ENCODE results near the gene PELI2. TPM values are rescaled to one million over a fixed set of nuclear protein-coding genes. Genes with fewer than 3 reads are reported as not detected.
A peak's percentile ranks its signal among the peaks of the same experiment; 100 is the strongest.

PELI2 gene
- total and polyA plus RNA-seq, 5 experiments from 2014 or later, result 0.91 to 14.1 (median 1.9) TPM

- H3K36me3 Mint-ChIP-seq, result peaks cover 0 to 8% (median 0%) of the 10 kb centered on the region in 3 donors
- H3K4me3 Mint-ChIP-seq, result no peak overlapping the region
- DNase-seq (no peak), ATAC-seq (no peak)
- H3K27ac Mint-ChIP-seq, result peak overlapping the region in 1 of 10 donors; percentile 45
- POLR2A ChIA-PET, result no interaction called here
- H3K9me3 Mint-ChIP-seq, result peaks cover 0 to 2% (median 0%) of the 10 kb centered on the region in 9 donors
- H3K27me3 Mint-ChIP-seq, result no peaks in the 10 kb centered on the region
- peaks cover 0 to 6% (median 0%) of the 10 kb centered on the region in 4 donors for H3K4me1 Mint-ChIP-seq
Observed at GRCh38 chr14:56187736-56188135, 69.5 kb downstream of the PELI2 start.

DNA sequence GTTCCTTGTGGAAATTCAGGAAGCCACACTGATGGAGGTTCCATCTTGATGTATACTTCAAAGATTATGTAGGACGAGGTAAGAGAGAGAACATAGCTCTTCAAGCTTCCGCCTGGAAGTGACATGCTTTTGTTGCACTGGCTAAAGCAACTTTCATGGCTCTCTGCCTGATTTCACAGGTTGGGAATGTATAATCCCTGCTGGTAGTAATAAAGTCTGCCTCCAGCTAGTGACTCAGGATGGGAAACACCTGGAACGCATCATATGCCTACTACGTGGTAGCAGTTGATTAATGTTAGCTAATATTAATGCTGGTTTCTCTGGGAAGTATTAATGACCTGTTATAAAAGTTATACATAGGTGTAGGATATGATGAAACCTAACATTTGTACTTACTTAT lies 71.1 kb downstream of the PELI2 start:
- Mint-ChIP-seq H3K9me3 (peaks cover 0 to 2% (median 0%) of the 10 kb centered on the region in 9 donors), H3K4me1 (peaks cover 6 to 12% (median 9%) of the 10 kb centered on the region in 4 donors), H3K4me3 (no peak overlapping the region), H3K36me3 (peaks cover 0 to 8% (median 0%) of the 10 kb centered on the region in 3 donors), H3K27ac (no peak overlapping the region), H3K27me3 (no peaks in the 10 kb centered on the region)
- POLR2A ChIA-PET, result no interaction called here
- no peak for ATAC-seq
- DNase-seq, result no peak

GRCh38 chr14:56193347-56193746 lies 75.1 kb downstream of the PELI2 start:
- H3K4me1 Mint-ChIP-seq, result peaks cover 20 to 33% (median 27%) of the 10 kb centered on the region in 4 donors
- DNase-seq (no peak), ATAC-seq (no peak)
- no peaks in the 10 kb centered on the region for H3K27me3 Mint-ChIP-seq
- H3K27ac Mint-ChIP-seq, result peak overlapping the region in 5 of 10 donors; percentile 5 to 86 (median 53)
- H3K4me3 Mint-ChIP-seq, result no peak overlapping the region
- H3K9me3 Mint-ChIP-seq, result peaks cover 0 to 2% (median 0%) of the 10 kb centered on the region in 9 donors
- POLR2A ChIA-PET, result no interaction called here
- peaks cover 0 to 5% (median 0%) of the 10 kb centered on the region in 3 donors for H3K36me3 Mint-ChIP-seq

- ATAC-seq (peak; percentile 67 to 88), DNase-seq (peak in 4 of 10 donors; percentile 12 to 50 (median 32))
- Mint-ChIP-seq H3K27ac (peak overlapping the region; percentile 3 to 82 (median 54)), H3K36me3 (peaks cover 0 to 5% (median 0%) of the 10 kb centered on the region in 3 donors), H3K4me1 (peaks cover 20 to 33% (median 27%) of the 10 kb centered on the region in 4 donors), H3K27me3 (no peaks in the 10 kb centered on the region), H3K9me3 (peaks cover 0 to 2% (median 0%) of the 10 kb centered on the region in 9 donors), H3K4me3 (peak overlapping the region in 7 of 10 donors; percentile 2 to 68 (median 52))
- POLR2A ChIA-PET, result interaction anchor here (0.6 kb wide), 1 partner anchor 1982 kb away, joined by 3 read pairs; no protein-coding TSS in a partner anchor
Observed at GRCh38 chr14:56194042-56194441, 75.8 kb downstream of the PELI2 start.

DNA sequence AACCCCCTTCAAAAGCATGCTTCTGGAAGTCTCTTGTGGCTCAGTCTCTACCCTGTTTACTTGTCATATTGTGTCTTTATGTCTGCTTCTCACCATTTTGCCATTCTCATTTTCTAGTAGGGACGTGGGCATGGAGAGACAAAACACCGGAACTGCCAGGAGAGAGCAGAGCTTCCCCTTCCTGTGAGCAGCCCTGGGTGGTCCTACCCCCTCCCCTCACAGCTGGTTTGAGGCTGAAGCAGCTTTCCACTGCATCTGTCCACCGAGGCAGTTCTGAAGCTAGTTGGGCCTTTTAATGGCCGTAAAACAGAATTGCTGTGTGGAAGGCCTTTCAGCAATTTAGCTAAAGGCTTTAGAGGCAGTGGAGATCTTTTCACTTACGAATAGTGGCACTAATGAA lies 77.0 kb downstream of the PELI2 start:
- ATAC-seq (peak in 1 of 2 donors; percentile 42), DNase-seq (no peak)
- Mint-ChIP-seq H3K36me3 (peaks cover 0 to 4% (median 0%) of the 10 kb centered on the region in 3 donors), H3K4me3 (peak overlapping the region in 9 of 10 donors; percentile 37 to 81 (median 68)), H3K27me3 (no peaks in the 10 kb centered on the region), H3K27ac (peak overlapping the region; percentile 41 to 90 (median 62)), H3K4me1 (peaks cover 20 to 33% (median 27%) of the 10 kb centered on the region in 4 donors), H3K9me3 (peaks cover 0 to 2% (median 0%) of the 10 kb centered on the region in 9 donors)
- POLR2A ChIA-PET, result interaction anchor here (0.7 to 1.0 kb wide), 2 partner anchors 34 to 77 kb away, joined by 3 to 5 read pairs; partner anchors contain the start of gene PELI2

DNA sequence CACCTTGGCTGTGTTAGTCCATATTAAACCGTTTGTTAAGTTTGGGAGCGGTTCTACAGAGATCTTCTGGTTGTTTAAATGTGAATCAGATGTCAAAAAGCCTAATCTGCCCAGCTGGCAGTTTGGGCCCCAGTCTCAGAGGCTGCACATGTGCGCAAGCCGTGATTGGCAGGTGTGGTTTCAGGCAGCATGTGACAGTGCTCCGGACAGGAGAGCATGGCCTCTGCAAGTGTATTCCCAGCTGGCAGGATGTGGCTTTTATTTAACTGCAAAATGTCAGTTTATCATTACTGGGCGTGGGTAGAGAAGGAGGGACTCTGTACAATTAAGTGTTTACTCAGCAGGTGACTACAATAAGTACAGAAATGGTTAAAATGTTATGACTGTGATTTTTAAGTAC lies 77.5 kb downstream of the PELI2 start:
- Mint-ChIP-seq H3K36me3 (peaks cover 0 to 2% (median 0%) of the 10 kb centered on the region in 3 donors), H3K27ac (peak overlapping the region; percentile 41 to 90 (median 84)), H3K4me1 (peaks cover 20 to 33% (median 27%) of the 10 kb centered on the region in 4 donors), H3K4me3 (peak overlapping the region; percentile 37 to 81 (median 67)), H3K27me3 (no peaks in the 10 kb centered on the region), H3K9me3 (peaks cover 0 to 2% (median 0%) of the 10 kb centered on the region in 9 donors)
- DNase-seq (no peak), ATAC-seq (peak; percentile 35 to 39)
- POLR2A ChIA-PET, result interaction anchor here (1.0 kb wide), 1 partner anchor 77 kb away, joined by 5 read pairs; the partner anchor contains the start of gene PELI2

DNA sequence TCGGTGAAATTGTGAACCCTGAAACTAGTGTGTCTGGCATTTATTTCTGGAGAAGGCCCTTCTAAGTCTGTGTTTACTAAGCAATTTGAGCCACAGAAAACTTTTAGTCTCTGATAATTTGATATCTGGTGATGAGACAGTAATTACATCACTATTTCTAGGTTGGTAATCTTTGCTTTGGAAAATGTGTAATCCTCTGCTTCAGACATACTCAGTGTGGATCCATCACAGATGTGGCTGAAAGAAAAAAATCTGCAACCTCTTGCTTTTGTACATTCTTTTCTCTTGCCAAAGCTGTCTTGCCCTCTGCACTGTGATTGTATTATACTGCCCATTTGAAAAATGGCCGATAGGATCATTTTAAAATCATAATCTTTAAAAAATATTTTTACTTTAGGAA lies 78.1 kb downstream of the PELI2 start:
- Mint-ChIP-seq H3K4me1 (peaks cover 20 to 33% (median 27%) of the 10 kb centered on the region in 4 donors), H3K36me3 (peaks cover 0 to 2% (median 0%) of the 10 kb centered on the region in 3 donors), H3K4me3 (peak overlapping the region in 2 of 10 donors; percentile 66 to 68), H3K9me3 (no peaks in the 10 kb centered on the region), H3K27me3 (no peaks in the 10 kb centered on the region), H3K27ac (peak overlapping the region in 4 of 10 donors; percentile 55 to 87 (median 78))
- DNase-seq (no peak), ATAC-seq (no peak)
- POLR2A ChIA-PET, result interaction anchor here (1.0 kb wide), 1 partner anchor 78 kb away, joined by 5 read pairs; the partner anchor contains the start of gene PELI2

DNA sequence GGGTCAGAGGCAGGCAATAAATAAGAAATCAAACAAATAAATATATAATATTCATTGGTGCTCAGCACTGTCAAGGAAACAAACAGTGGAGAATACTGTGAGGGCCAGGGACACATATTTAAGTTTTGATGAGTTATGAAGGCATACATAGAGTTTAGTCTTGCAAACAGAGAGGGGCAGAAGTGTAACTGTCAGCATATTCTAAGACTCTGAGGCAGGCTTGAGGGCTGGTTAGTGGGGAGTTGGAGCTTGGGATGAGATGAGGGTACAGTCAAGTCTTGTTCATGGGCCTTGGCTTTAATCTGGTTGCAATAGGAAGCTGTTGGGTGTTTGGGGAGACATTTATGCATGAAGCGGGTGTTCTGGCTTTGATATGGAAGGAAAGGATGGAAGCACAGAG lies 78.9 kb downstream of the PELI2 start:
- Mint-ChIP-seq H3K9me3 (no peaks in the 10 kb centered on the region), H3K27me3 (no peaks in the 10 kb centered on the region), H3K4me1 (peaks cover 20 to 33% (median 27%) of the 10 kb centered on the region in 4 donors), H3K27ac (no peak overlapping the region), H3K36me3 (peaks cover 0 to 3% (median 0%) of the 10 kb centered on the region in 3 donors), H3K4me3 (no peak overlapping the region)
- POLR2A ChIA-PET, result no interaction called here
- no peak for DNase-seq
- no peak for ATAC-seq

DNA sequence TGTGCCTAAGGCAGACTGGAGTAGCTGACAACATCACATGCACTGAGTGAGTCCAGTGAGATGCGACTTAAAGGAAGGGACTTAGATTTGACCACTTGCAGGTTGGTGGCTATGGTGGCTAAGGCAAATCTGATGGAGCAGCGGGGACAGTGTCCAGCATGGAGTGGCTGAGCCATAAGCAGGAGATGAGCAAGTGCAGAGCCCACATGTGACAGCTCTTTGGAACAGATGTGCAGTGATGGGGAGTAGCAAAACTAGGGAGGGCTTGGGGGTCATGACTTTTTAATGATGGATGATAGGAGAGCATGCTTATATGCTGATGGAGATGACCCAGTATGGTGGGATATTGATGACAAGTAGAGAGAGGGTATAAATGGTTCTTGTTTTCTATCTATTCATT lies 80.2 kb downstream of the PELI2 start:
- H3K4me1 Mint-ChIP-seq, result peaks cover 17 to 31% (median 27%) of the 10 kb centered on the region in 4 donors
- H3K4me3 Mint-ChIP-seq, result no peak overlapping the region
- no peak overlapping the region for H3K27ac Mint-ChIP-seq
- POLR2A ChIA-PET, result no interaction called here
- no peaks in the 10 kb centered on the region for H3K9me3 Mint-ChIP-seq
- DNase-seq, result no peak
- peaks cover 0 to 5% (median 0%) of the 10 kb centered on the region in 3 donors for H3K36me3 Mint-ChIP-seq
- ATAC-seq, result no peak
- H3K27me3 Mint-ChIP-seq, result no peaks in the 10 kb centered on the region

- H3K4me3 Mint-ChIP-seq, result no peak overlapping the region
- no peak for DNase-seq
- H3K27ac Mint-ChIP-seq, result no peak overlapping the region
Observed at GRCh38 chr14:56199095-56199981, 81.1 kb downstream of the PELI2 start.

DNA sequence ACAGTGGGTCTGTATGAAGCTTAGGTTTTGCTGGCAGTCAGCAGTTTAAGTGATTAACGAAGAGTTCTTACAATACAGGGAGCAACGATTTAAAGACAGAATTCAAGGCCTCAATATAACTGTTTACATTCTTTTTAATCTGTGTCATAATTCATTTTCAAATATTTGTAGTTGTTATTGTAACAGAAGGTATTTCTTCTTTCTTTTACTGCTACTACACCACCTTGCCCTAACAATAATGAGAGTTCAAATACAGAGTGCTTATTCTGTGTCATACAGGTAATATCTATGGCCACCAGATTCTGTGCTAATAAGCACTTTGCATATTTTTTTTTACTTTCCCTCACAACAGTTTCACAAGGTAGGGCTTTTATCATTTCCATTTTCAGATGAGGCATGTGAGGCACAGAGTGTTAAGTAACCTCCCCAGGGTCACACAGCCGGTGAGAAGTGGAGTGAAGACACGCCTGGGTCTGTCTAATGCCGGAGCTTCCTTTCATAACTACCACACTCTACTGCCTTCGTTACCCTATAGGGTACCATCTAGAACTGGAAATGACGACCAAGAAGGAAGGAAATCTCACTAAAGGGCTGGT lies 81.9 kb downstream of the PELI2 start:
- Mint-ChIP-seq H3K4me1 (peaks cover 5 to 16% (median 13%) of the 10 kb centered on the region in 4 donors), H3K27ac (no peak overlapping the region)

More at GRCh38 chr14:56199095-56199981, 81.1 kb downstream of the PELI2 start:
- Mint-ChIP-seq H3K36me3 (peaks cover 0 to 5% (median 0%) of the 10 kb centered on the region in 3 donors), H3K9me3 (no peaks in the 10 kb centered on the region), H3K4me1 (peaks cover 11 to 23% (median 20%) of the 10 kb centered on the region in 4 donors), H3K27me3 (no peaks in the 10 kb centered on the region)
- ATAC-seq, result no peak
- POLR2A ChIA-PET, result no interaction called here

DNA sequence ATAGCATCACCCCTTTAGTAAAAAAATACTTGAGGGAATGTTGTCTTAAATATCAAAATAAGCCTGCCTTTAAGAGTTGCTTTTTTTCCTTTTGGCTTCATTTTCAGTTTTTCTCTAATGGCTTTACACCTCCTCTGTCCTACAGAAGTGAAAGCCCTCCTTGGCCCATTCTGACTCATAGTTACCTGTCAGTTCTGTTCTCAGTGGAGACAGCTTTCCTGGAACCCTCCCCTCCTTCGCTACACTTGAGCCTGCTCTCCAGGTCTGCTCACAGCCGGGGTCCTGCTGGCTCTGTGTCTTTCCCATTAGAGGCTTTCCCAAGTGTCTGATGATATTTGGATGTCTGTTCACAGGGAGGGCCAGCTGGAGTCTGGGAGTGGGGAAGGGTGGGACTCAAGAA lies 84.0 kb downstream of the PELI2 start:
- Mint-ChIP-seq H3K27ac (no peak overlapping the region), H3K4me1 (no peaks in the 10 kb centered on the region), H3K9me3 (no peaks in the 10 kb centered on the region), H3K4me3 (no peak overlapping the region), H3K36me3 (peaks cover 0 to 5% (median 0%) of the 10 kb centered on the region in 3 donors), H3K27me3 (no peaks in the 10 kb centered on the region)
- DNase-seq (no peak), ATAC-seq (no peak)
- POLR2A ChIA-PET, result no interaction called here

More for the DNA sequence above, 81.9 kb downstream of the PELI2 start:
- Mint-ChIP-seq H3K4me3 (no peak overlapping the region), H3K27me3 (no peaks in the 10 kb centered on the region), H3K9me3 (no peaks in the 10 kb centered on the region), H3K36me3 (peaks cover 0 to 5% (median 0%) of the 10 kb centered on the region in 3 donors)
- POLR2A ChIA-PET, result no interaction called here
- ATAC-seq (no peak), DNase-seq (no peak)

All from naive thymus-derived CD8-positive, alpha-beta T cell (primary cell).